Right lobe of liver (tissue), 4 donors: Measurements from ENCODE around the gene TRPT1.

ENCODE experiments used
- CTCF ChIP-seq, 4 donors: fragments of 200-600 bp in 3 of 4; fragments of 450-650 bp in 1 of 4; IDR thresholded peaks; one replicate each; pipeline versions ENCODE4 v1.5.1 to v1.8.0; 2016 to 2022; ENCODE audit warnings: antibody characterized with exemption in 4 of 4, mild to moderate bottlenecking in 2 of 4
- POLR2A ChIP-seq: fragments of 450-650 bp; IDR thresholded peaks from one replicate; pipeline ENCODE4 v1.6.1; 2017; ENCODE audit warnings: antibody characterized with exemption, mild to moderate bottlenecking
- donor health status: DM: no; HTN: no; CAD: no.
- donor health status: DM: no; HTN: no; CAD: no.
- donor health status: DM: no; HTN: yes; CAD: no.

DNA sequence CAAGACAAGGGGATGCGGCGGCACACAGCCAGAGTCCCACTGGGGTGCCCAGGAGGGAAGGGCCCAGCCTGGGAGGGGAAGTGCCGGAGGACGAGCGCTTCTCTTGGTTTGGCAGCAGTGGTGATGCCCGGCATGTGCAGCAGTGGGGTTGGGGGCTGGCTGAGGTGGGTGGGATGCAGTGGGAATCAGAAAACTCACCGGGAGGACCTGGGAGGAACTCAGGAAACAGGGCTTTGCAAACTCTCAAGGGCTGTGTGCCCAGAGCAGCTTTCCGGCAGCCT is 16.5 kb downstream of the TRPT1 start:
- TF ChIP-seq CTCF (IDR thresholded peaks at IDR 0.05) = no peak
- TF ChIP-seq POLR2A = no peak
